Measurements from ENCODE around the gene MTRF1. TPM values are rescaled to one million over a fixed set of nuclear protein-coding genes. Genes with fewer than 3 reads are reported as not detected.

The MTRF1 gene
- total and polyA plus RNA-seq, 12 donors: 6.6 to 18.7 (median 10.3) TPM

DNA sequence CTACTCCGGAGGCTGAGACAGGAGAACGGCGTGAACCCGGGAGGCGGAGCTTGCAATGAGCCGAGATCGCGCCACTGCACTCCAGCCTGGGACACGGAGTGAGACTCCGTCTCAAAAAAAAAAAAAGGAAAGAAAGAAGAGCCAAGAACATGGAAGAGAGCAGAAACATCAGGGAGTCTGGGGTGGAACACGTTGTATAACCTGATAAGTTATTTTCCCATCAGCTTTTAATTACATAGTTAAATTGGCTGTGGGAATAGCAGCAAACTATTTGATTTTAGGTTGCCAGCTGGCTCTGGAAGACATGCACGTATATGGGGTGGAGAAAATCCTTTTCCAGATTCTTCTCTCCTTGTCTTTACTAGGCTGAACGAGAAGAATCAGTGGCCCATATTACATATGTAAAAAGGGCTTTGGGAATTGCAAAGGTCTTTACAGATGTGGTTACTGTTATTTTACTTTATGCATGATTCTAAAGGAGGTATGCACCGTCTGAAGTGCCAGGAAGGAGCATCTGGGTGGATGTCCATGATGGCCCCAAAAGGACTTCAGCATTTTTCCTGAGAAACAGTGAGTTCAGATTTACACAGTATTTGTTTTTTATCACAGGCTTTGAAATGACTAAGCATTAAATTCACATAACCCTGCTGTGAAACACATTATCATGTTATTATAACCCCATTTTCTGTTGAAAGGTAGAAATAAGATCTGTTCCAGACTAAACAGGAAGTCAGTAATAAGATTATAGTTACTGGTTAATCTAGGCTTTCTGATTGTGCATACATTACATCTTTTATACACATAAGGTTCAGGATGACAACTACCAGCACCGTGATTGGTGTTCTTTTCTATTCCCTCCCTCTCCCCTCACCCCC lies 43.1 kb upstream of the MTRF1 start:
- Histone ChIP-seq H3K9me3 (no peaks in the 10 kb centered on the region), H3K4me3 (no peak overlapping the region), H3K36me3 (no peaks in the 10 kb centered on the region), H3K27me3 (no peaks in the 10 kb centered on the region), H3K4me1 (peaks cover 0 to 8% (median 0%) of the 10 kb centered on the region in 9 donors), H3K27ac (no peak overlapping the region)
- WGBS, 2 donors: 75 to 83% methylated on average over 15 of the region's 15 CpGs
- TF ChIP-seq, protein P1, sequence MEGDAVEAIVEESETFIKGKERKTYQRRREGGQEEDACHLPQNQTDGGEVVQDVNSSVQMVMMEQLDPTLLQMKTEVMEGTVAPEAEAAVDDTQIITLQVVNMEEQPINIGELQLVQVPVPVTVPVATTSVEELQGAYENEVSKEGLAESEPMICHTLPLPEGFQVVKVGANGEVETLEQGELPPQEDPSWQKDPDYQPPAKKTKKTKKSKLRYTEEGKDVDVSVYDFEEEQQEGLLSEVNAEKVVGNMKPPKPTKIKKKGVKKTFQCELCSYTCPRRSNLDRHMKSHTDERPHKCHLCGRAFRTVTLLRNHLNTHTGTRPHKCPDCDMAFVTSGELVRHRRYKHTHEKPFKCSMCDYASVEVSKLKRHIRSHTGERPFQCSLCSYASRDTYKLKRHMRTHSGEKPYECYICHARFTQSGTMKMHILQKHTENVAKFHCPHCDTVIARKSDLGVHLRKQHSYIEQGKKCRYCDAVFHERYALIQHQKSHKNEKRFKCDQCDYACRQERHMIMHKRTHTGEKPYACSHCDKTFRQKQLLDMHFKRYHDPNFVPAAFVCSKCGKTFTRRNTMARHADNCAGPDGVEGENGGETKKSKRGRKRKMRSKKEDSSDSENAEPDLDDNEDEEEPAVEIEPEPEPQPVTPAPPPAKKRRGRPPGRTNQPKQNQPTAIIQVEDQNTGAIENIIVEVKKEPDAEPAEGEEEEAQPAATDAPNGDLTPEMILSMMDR (IDR thresholded peaks at IDR 0.05): no peak
- ATAC-seq: no peak
- intact Hi-C loops (cut with DNase I): loop anchor here in 1 of 10 donors (5.0 kb wide), 1 partner anchor 44 kb away; the partner anchor contains the start of gene MTRF1
- DNase-seq: no peak

DNA sequence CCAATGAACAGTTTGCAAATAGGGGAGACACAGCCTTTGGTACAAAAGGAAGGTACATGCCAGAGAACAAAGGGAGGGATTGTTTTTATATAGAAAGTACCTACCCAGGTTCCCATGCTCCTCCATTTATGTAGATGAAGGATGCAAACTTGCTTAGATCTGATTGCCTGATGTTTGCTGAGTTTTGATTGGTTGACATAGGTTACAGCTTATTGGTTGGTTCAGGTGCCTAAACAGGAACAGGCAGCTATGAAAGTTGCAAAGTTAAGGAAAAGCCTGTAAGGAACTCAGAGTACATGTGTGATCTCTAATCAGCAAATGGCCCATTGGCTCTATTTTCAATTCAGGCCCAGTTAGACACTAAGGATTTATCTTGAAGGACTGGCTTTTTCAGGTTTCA lies 41.2 kb upstream of the MTRF1 start:
- intact Hi-C loops (cut with DNase I): no loop called here
- DNase-seq (no peak), ATAC-seq (no peak)
- TF ChIP-seq, protein P1 (IDR thresholded peaks at IDR 0.05): no peak
- no peaks in the 10 kb centered on the region for H3K4me1 ChIP-seq
- no peak overlapping the region for H3K27ac ChIP-seq
- no peaks in the 10 kb centered on the region for H3K27me3 ChIP-seq
- no peaks in the 10 kb centered on the region for H3K9me3 ChIP-seq
- H3K4me3 ChIP-seq: no peak overlapping the region
- H3K36me3 ChIP-seq: no peaks in the 10 kb centered on the region

DNA sequence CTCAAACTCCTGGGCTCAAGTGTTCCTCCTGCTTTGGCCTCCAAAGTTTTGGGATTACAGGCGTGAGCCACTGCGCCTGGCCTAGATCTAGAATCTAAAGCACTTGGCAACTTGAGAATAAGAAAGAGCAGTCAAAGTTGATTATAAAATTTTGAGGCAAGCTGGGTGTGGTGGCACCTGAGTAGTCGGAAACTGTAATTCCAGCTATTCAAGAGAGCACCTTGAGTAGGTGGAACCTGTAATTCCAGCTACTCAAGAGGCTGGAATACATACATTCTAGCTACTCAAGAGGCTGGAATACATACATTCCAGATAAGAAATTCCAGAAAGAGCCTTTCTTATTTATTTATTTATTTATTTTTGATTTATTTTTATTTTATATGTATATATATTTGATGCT lies 39.4 kb upstream of the MTRF1 start:
- Histone ChIP-seq H3K4me3 (no peak overlapping the region), H3K36me3 (no peaks in the 10 kb centered on the region), H3K27ac (no peak overlapping the region), H3K4me1 (no peaks in the 10 kb centered on the region), H3K9me3 (no peaks in the 10 kb centered on the region), H3K27me3 (no peaks in the 10 kb centered on the region)
- 93 to 95% methylated on average over 3 of the region's 3 CpGs for WGBS, 2 donors
- TF ChIP-seq, protein P1 (IDR thresholded peaks at IDR 0.05): no peak
- no peak for DNase-seq
- intact Hi-C loops (cut with DNase I): no loop called here
- ATAC-seq: no peak

DNA sequence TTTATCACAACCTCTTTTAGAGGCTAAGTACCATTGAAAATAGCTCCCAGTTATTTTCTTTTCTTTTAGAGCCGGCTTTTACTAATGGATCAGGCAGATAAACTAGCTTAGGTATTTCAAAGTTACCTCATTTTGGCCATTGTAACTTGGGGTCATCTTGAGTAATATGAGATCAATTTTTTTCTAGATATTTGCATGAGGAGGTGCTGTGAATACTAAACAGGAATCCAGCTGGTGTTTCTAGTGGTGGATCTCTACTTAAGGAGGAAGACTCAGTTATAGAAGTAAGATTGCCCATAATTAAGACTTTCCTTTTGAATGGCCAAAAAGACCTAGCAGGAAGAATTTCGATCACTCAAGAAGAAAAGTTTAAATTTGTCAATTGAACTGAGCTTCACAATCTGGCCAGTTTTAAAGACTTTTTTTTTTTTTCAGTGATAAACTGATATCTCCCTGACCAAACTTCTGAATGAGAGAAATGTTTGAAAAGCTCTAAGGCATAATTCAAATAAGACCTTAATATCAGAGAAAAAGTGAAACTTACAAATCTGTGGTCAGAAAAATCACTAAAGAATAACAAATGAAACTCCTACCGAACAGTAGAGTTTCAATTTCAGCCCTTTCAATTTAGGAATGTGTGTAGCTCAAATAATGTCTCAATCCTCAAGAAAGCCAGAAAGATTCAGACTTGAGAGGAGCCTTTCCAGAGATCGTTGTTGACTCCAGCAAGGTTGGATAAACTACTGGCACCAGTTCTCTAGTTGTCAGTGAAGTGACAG lies 36.1 kb upstream of the MTRF1 start:
- no peak overlapping the region for H3K4me3 ChIP-seq
- H3K27me3 ChIP-seq: no peaks in the 10 kb centered on the region
- no peak overlapping the region for H3K27ac ChIP-seq
- 88% methylated on average over 4 of the region's 4 CpGs for WGBS, 2 donors
- H3K36me3 ChIP-seq: no peaks in the 10 kb centered on the region
- intact Hi-C loops (cut with DNase I): no loop called here
- DNase-seq (no peak), ATAC-seq (no peak)
- H3K4me1 ChIP-seq: no peaks in the 10 kb centered on the region
- peaks cover 0 to 15% (median 0%) of the 10 kb centered on the region in 11 donors for H3K9me3 ChIP-seq
- TF ChIP-seq, protein P1 (IDR thresholded peaks at IDR 0.05): no peak
